ENCODE data around the gene RUBCN. TPM values are rescaled to one million over a fixed set of nuclear protein-coding genes. Genes with fewer than 3 reads are reported as not detected.

Gene RUBCN
- total and polyA plus RNA-seq, 2 of the 13 experiments (the other 11 are each of a cell fraction or from before 2014, with no cell fraction given) = 5.2 to 8.1 TPM

DNA sequence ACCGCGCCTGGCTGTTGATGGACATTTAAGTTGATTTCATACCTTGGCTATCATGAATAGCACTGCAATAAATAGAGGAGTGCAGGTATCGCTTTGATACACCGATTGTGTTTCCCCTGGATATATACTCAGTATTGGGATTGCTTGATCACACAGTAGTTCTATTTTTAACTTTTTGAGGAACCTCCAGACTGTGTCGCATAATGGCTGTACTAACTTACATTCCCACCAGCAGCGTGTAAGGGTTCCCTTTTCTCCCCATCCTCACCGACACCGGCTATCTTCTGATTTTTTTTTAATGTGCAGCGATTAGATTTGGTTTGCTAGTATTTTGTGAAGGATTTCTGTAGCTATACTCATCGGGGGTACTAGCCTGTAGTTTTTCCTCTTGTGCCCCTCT is 16.0 kb downstream of the RUBCN start:
- H3K36me3 ChIP-seq (replicated peaks in 1 of 2; ENCODE audit: control insufficient read depth in 1 of 2, insufficient read depth in 2 of 2, low read length in 2 of 2) = no peaks in the 10 kb centered on the region
- 98% methylated on average over 10 of the region's 10 CpGs for WGBS (ENCODE audit: low lambda C conversion rate)
- peaks cover 2% of the 10 kb centered on the region for H3K79me2 ChIP-seq (ENCODE audit: insufficient read depth, low read length)
- in situ Hi-C loops (cut with HindIII; ENCODE audit: extremely low pct_ligation_motif_present, low pct_unique_long_range_greater_than_20kb) = no loop called here
- H3K4me2 ChIP-seq (ENCODE audit: low read depth, low read length) = no peak overlapping the region
- H2AFZ ChIP-seq (ENCODE audit: low read length) = no peak overlapping the region
- H3K27ac ChIP-seq (ENCODE audit: extremely low read length, insufficient read depth, low read length) = no peak overlapping the region
- POLR2A ChIA-PET = no interaction called here
- no peak overlapping the region for H3K4me3 ChIP-seq (replicated peaks in 1 of 3; ENCODE audit: insufficient read depth in 1 of 3, low read depth in 2 of 3, low read length in 3 of 3)
- no peaks in the 10 kb centered on the region for H4K20me1 ChIP-seq (ENCODE audit: insufficient read depth, low read length)
- CTCF ChIA-PET (ENCODE audit: low intra/inter-chr PET ratio, low total read pairs) = no interaction called here
- intact Hi-C loops (cut with micrococcal nuclease; ENCODE audit: unreplicated experiment) = no loop called here
- ATAC-seq (no peak), DNase-seq (ENCODE audit: low spot score) (no peak), FAIRE-seq (no peak)
- peaks cover 16% of the 10 kb centered on the region; the same call in 1 of the 2 replicates for H3K4me1 ChIP-seq (ENCODE audit: insufficient read depth, low read length)
- no peak overlapping the region for H3K9ac ChIP-seq (ENCODE audit: insufficient read depth, low read depth, low read length)
- no peaks in the 10 kb centered on the region for H3K9me3 ChIP-seq (ENCODE audit: low read length)
- no TSS peak for BruUV-seq (replicated peaks)
- TF ChIP-seq, protein P1, sequence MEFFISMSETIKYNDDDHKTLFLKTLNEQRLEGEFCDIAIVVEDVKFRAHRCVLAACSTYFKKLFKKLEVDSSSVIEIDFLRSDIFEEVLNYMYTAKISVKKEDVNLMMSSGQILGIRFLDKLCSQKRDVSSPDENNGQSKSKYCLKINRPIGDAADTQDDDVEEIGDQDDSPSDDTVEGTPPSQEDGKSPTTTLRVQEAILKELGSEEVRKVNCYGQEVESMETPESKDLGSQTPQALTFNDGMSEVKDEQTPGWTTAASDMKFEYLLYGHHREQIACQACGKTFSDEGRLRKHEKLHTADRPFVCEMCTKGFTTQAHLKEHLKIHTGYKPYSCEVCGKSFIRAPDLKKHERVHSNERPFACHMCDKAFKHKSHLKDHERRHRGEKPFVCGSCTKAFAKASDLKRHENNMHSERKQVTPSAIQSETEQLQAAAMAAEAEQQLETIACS (CRISPR knock-in tag; IDR thresholded peaks at IDR 0.05) = no peak
- no peak for TF ChIP-seq GRHL1 (CRISPR knock-in tag; conservative IDR thresholded peaks at IDR 0.05)
- TF ChIP-seq MNT (IDR thresholded peaks at IDR 0.05) = no peak
- no peak for TF ChIP-seq MIXL1 (CRISPR knock-in tag; IDR thresholded peaks at IDR 0.05)
- no peak for TF ChIP-seq NR1H2 (CRISPR knock-in tag; IDR thresholded peaks at IDR 0.05; ENCODE audit: borderline replicate concordance, low read depth)
- TF ChIP-seq ZNF333 (CRISPR knock-in tag; IDR thresholded peaks at IDR 0.05; ENCODE audit: borderline replicate concordance) = no peak
- no peak for TF ChIP-seq ESRRA (CRISPR knock-in tag; IDR thresholded peaks at IDR 0.05; ENCODE audit: low read depth)
- H3K27me3 ChIP-seq (ENCODE audit: control insufficient read depth in 1 of 2, insufficient read depth in 2 of 2, low read length in 2 of 2) = no peaks in the 10 kb centered on the region
